ENCODE data around the gene LRFN2. TPM values are rescaled to one million over a fixed set of nuclear protein-coding genes. Genes with fewer than 3 reads are reported as not detected.

The LRFN2 gene
- polyA plus RNA-seq, 1 donor (not counting 4 experiments of a cell fraction or from before 2014, with no cell fraction given), result not detected

DNA sequence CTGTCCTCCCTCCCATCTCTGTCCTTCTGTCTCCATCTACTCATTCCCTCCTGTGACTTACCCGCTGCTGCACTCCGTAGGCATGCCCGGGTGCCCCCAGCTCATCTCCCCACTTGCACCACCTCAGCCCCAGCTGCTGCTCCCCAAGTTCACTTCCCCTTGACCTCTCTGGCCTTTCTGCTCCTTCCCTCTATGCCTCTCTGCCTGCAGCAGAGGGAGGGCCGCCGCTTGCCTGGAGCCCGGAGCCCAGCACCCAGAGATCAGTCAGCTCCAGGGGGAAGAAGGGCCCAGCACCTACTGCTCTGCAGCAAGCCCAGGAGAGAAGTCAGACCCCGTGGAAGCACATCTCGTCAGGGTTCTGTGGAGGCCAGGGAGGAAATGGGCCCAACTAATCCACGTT, 97.4 kb downstream of the LRFN2 start:
- FAIRE-seq, result no peak
- Histone ChIP-seq H3K4me1 (ENCODE audit: control insufficient read depth, extremely low read depth, insufficient read depth, low read length) (no peaks in the 10 kb centered on the region), H3K36me3 (ENCODE audit: control insufficient read depth in 2 of 2, extremely low read depth in 1 of 2, insufficient read depth in 2 of 2, low read length in 2 of 2) (no peaks in the 10 kb centered on the region), H3K27ac (ENCODE audit: control insufficient read depth, insufficient read depth, low read length) (no peak overlapping the region), H3K4me3 (ENCODE audit: control insufficient read depth in 2 of 3, extremely low read depth in 1 of 3, insufficient read depth in 2 of 3, low read depth in 1 of 3, low read length in 3 of 3) (no peak overlapping the region), H3K27me3 (ENCODE audit: control insufficient read depth, extremely low read depth, insufficient read depth, low read length) (peaks cover 16% of the 10 kb centered on the region), H2AFZ (ENCODE audit: control insufficient read depth, low read length) (no peak overlapping the region), H3K9me3 (ENCODE audit: control insufficient read depth, low read depth, low read length) (no peaks in the 10 kb centered on the region), H3K79me2 (ENCODE audit: control insufficient read depth, insufficient read depth, low read length) (no peaks in the 10 kb centered on the region), H3K9ac (ENCODE audit: control insufficient read depth, extremely low read depth, insufficient read depth, low read length) (no peak overlapping the region), H3K4me2 (ENCODE audit: control insufficient read depth, extremely low read depth, insufficient read depth, low read depth, low read length) (no peak overlapping the region), H3K9me1 (ENCODE audit: control insufficient read depth, extremely low read depth, insufficient read depth, low read length) (no peaks in the 10 kb centered on the region), H4K20me1 (ENCODE audit: control insufficient read depth, extremely low read depth, insufficient read depth, low read length) (no peaks in the 10 kb centered on the region)
- TF ChIP-seq, protein P1, sequence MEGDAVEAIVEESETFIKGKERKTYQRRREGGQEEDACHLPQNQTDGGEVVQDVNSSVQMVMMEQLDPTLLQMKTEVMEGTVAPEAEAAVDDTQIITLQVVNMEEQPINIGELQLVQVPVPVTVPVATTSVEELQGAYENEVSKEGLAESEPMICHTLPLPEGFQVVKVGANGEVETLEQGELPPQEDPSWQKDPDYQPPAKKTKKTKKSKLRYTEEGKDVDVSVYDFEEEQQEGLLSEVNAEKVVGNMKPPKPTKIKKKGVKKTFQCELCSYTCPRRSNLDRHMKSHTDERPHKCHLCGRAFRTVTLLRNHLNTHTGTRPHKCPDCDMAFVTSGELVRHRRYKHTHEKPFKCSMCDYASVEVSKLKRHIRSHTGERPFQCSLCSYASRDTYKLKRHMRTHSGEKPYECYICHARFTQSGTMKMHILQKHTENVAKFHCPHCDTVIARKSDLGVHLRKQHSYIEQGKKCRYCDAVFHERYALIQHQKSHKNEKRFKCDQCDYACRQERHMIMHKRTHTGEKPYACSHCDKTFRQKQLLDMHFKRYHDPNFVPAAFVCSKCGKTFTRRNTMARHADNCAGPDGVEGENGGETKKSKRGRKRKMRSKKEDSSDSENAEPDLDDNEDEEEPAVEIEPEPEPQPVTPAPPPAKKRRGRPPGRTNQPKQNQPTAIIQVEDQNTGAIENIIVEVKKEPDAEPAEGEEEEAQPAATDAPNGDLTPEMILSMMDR (optimal IDR thresholded peaks at IDR 0.05 in 1 of 3, IDR thresholded peaks at IDR 0.05 in 1 of 3, conservative IDR thresholded peaks at IDR 0.05 in 1 of 3; ENCODE audit: extremely low read depth in 1 of 3, insufficient read depth in 2 of 3, low read length in 3 of 3), result no peak
- no peak for TF ChIP-seq EZH2 (IDR thresholded peaks at IDR 0.05; ENCODE audit: low read length)
- dilution Hi-C loops (cut with MboI; ENCODE audit: extremely low pct_ligation_motif_present, low sequenced_read_pairs), result no loop called here
- DNase-seq (ENCODE audit: low read depth, low spot score), result no peak

DNA sequence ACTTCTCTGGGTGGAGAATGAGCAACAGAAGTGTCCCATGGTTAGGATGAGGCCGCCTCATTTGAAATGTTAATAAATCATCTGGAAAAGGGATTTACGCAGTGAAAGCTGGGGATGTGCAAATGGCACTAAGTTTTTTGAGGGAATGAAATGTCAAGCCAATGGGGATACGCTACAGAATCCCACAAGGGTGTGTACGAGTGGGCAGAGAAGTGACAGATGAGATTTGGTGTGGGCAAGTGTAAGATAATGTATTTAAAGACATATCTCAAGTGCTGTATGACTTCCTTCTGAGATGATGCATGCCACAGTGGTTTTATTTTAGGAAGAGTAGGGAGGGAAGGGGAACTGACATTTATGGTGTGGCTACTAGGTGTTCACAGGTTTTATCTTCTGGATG, 100.6 kb downstream of the LRFN2 start:
- dilution Hi-C loops (cut with MboI; ENCODE audit: extremely low pct_ligation_motif_present, low sequenced_read_pairs), result no loop called here
- Histone ChIP-seq H3K9me3 (ENCODE audit: control insufficient read depth, low read depth, low read length) (no peaks in the 10 kb centered on the region), H3K4me2 (ENCODE audit: control insufficient read depth, extremely low read depth, insufficient read depth, low read depth, low read length) (no peak overlapping the region), H3K36me3 (ENCODE audit: control insufficient read depth in 2 of 2, extremely low read depth in 1 of 2, insufficient read depth in 2 of 2, low read length in 2 of 2) (no peaks in the 10 kb centered on the region), H3K27ac (ENCODE audit: control insufficient read depth, insufficient read depth, low read length) (no peak overlapping the region), H3K9me1 (ENCODE audit: control insufficient read depth, extremely low read depth, insufficient read depth, low read length) (no peaks in the 10 kb centered on the region), H3K79me2 (ENCODE audit: control insufficient read depth, insufficient read depth, low read length) (no peaks in the 10 kb centered on the region), H2AFZ (ENCODE audit: control insufficient read depth, low read length) (no peak overlapping the region), H3K4me3 (ENCODE audit: control insufficient read depth in 2 of 3, extremely low read depth in 1 of 3, insufficient read depth in 2 of 3, low read depth in 1 of 3, low read length in 3 of 3) (no peak overlapping the region), H4K20me1 (ENCODE audit: control insufficient read depth, extremely low read depth, insufficient read depth, low read length) (no peaks in the 10 kb centered on the region), H3K27me3 (ENCODE audit: control insufficient read depth, extremely low read depth, insufficient read depth, low read length) (peaks cover 18% of the 10 kb centered on the region), H3K9ac (ENCODE audit: control insufficient read depth, extremely low read depth, insufficient read depth, low read length) (no peak overlapping the region), H3K4me1 (ENCODE audit: control insufficient read depth, extremely low read depth, insufficient read depth, low read length) (no peaks in the 10 kb centered on the region)
- FAIRE-seq, result no peak
- TF ChIP-seq, protein P1 (optimal IDR thresholded peaks at IDR 0.05 in 1 of 3, IDR thresholded peaks at IDR 0.05 in 1 of 3, conservative IDR thresholded peaks at IDR 0.05 in 1 of 3; ENCODE audit: extremely low read depth in 1 of 3, insufficient read depth in 2 of 3, low read length in 3 of 3), result no peak
- TF ChIP-seq EZH2 (IDR thresholded peaks at IDR 0.05; ENCODE audit: low read length), result no peak
- no peak for DNase-seq (ENCODE audit: low read depth, low spot score)
